ENCODE results near the gene INO80D. TPM values are rescaled to one million over a fixed set of nuclear protein-coding genes. Genes with fewer than 3 reads are reported as not detected.

Gene INO80D
- total RNA-seq, 1 experiment from 2014 or later, result 20.2 TPM

DNA sequence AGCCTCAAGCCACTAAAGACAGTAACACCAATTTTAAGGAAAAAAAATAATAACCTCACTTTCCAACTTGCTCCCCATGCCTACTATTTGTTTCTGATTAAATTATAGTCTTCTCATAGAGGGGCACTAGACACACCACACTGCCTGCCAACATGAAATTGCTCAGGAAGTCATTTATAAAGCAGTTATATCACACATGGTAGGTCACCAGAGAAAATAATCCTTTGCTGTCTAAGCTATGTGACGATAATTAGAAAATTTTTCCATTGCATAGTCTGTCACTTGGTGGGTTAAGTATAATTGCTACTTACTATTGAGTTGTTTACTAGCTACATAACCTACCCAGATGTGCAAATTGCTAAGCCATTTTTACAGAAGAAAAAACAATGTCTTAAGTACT lies 85.2 kb downstream of the INO80D start:
- CTCF ChIA-PET, result interaction anchor here (0.6 to 1.0 kb wide), 2 partner anchors 13 to 19 kb away, joined by 3 read pairs; no protein-coding TSS in a partner anchor
- TF ChIP-seq, protein P1, sequence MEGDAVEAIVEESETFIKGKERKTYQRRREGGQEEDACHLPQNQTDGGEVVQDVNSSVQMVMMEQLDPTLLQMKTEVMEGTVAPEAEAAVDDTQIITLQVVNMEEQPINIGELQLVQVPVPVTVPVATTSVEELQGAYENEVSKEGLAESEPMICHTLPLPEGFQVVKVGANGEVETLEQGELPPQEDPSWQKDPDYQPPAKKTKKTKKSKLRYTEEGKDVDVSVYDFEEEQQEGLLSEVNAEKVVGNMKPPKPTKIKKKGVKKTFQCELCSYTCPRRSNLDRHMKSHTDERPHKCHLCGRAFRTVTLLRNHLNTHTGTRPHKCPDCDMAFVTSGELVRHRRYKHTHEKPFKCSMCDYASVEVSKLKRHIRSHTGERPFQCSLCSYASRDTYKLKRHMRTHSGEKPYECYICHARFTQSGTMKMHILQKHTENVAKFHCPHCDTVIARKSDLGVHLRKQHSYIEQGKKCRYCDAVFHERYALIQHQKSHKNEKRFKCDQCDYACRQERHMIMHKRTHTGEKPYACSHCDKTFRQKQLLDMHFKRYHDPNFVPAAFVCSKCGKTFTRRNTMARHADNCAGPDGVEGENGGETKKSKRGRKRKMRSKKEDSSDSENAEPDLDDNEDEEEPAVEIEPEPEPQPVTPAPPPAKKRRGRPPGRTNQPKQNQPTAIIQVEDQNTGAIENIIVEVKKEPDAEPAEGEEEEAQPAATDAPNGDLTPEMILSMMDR (IDR thresholded peaks at IDR 0.05; ENCODE audit: unreplicated experiment), result no peak
- no peak for DNase-seq
- Mint-ChIP-seq H3K4me3 (ENCODE audit: low read depth, unreplicated experiment) (no peak overlapping the region), H3K4me1 (ENCODE audit: low read depth, unreplicated experiment) (no peaks in the 10 kb centered on the region), H3K27me3 (ENCODE audit: unreplicated experiment) (no peaks in the 10 kb centered on the region), H3K36me3 (ENCODE audit: insufficient read depth, unreplicated experiment) (peaks cover 9% of the 10 kb centered on the region), H3K9me3 (ENCODE audit: low read depth, unreplicated experiment) (no peaks in the 10 kb centered on the region), H3K27ac (ENCODE audit: unreplicated experiment) (no peak overlapping the region)
- BruUV-seq (replicated peaks), result no TSS peak
- intact Hi-C loops (cut with micrococcal nuclease; ENCODE audit: unreplicated experiment), result no loop called here

DNA sequence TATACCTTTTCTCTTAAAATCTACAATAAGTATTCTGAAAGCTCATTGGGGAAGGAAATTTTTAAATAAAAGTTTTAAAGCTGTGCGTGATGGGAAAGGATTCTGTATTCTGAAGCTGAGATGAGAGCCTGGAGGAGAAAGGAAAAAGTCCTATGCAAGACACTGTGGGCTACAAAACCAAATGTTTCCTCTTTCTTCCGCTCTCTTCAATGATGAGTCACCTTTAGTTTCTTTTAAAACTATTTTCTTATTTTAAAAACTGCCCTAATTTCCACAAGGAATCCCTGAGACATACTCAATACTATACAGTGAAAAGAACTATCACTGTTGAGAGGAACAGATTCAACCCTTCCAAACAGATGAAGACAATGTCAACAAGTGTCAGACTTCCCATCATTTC lies 87.4 kb downstream of the INO80D start:
- Mint-ChIP-seq H3K4me1 (ENCODE audit: low read depth, unreplicated experiment) (no peaks in the 10 kb centered on the region), H3K27me3 (ENCODE audit: unreplicated experiment) (no peaks in the 10 kb centered on the region), H3K9me3 (ENCODE audit: low read depth, unreplicated experiment) (no peaks in the 10 kb centered on the region), H3K27ac (ENCODE audit: unreplicated experiment) (no peak overlapping the region), H3K4me3 (ENCODE audit: low read depth, unreplicated experiment) (no peak overlapping the region), H3K36me3 (ENCODE audit: insufficient read depth, unreplicated experiment) (no peaks in the 10 kb centered on the region)
- BruUV-seq (replicated peaks), result no TSS peak
- CTCF ChIA-PET, result interaction anchor here (0.6 kb wide), 1 partner anchor 15 kb away, joined by 3 read pairs; no protein-coding TSS in a partner anchor
- intact Hi-C loops (cut with micrococcal nuclease; ENCODE audit: unreplicated experiment), result no loop called here
- no peak for DNase-seq
- TF ChIP-seq, protein P1 (IDR thresholded peaks at IDR 0.05; ENCODE audit: unreplicated experiment), result no peak

DNA sequence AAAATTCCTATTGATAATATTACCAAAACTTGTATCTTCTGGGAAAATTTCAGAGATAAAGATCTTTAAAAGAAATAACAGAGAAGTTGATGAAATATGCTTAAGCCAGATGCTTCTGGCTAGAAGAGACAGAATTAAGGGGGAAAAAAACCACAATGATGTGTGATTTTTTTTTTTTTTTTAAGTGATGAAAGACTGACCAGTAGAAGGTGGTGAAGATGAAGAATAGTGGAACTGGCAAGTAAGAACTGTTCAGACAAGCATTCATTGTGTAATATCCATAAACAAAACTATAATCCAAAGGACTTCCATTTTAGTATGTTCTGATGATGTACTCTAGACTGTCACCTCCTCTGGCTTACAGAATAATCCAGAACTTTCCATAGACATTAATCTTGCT lies 89.8 kb downstream of the INO80D start:
- no peaks in the 10 kb centered on the region for H3K36me3 Mint-ChIP-seq (ENCODE audit: insufficient read depth, unreplicated experiment)
- BruUV-seq (replicated peaks), result no TSS peak
- no peaks in the 10 kb centered on the region for H3K4me1 Mint-ChIP-seq (ENCODE audit: low read depth, unreplicated experiment)
- no peak for DNase-seq
- no peaks in the 10 kb centered on the region for H3K27me3 Mint-ChIP-seq (ENCODE audit: unreplicated experiment)
- CTCF ChIA-PET, result no interaction called here
- intact Hi-C loops (cut with micrococcal nuclease; ENCODE audit: unreplicated experiment), result no loop called here
- H3K27ac Mint-ChIP-seq (ENCODE audit: unreplicated experiment), result no peak overlapping the region
- H3K4me3 Mint-ChIP-seq (ENCODE audit: low read depth, unreplicated experiment), result no peak overlapping the region
- TF ChIP-seq, protein P1 (IDR thresholded peaks at IDR 0.05; ENCODE audit: unreplicated experiment), result no peak
- H3K9me3 Mint-ChIP-seq (ENCODE audit: low read depth, unreplicated experiment), result no peaks in the 10 kb centered on the region

DNA sequence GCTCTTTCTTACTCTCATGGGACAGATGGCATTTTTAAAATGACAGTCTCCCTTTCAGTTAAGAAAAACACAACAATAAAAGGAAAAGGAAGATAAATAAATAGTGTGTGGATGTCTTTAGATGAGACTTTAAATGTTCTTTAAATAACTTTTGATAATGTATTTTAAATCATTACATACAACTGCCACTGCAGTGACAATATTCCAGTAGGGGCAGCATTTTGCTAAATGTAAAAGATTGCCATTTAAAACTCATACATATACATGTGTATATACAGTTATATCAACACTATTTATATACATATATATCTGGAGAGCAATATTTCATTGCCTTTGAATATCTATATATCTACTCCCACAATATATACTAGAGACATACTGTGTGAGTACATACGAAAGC lies 90.7 kb downstream of the INO80D start:
- H3K4me1 Mint-ChIP-seq (ENCODE audit: low read depth, unreplicated experiment), result no peaks in the 10 kb centered on the region

More for the DNA sequence above, 90.7 kb downstream of the INO80D start:
- H3K4me3 Mint-ChIP-seq (ENCODE audit: low read depth, unreplicated experiment), result no peak overlapping the region
- intact Hi-C loops (cut with micrococcal nuclease; ENCODE audit: unreplicated experiment), result no loop called here
- BruUV-seq (replicated peaks), result no TSS peak
- no peaks in the 10 kb centered on the region for H3K36me3 Mint-ChIP-seq (ENCODE audit: insufficient read depth, unreplicated experiment)
- H3K9me3 Mint-ChIP-seq (ENCODE audit: low read depth, unreplicated experiment), result no peaks in the 10 kb centered on the region
- DNase-seq, result no peak
- TF ChIP-seq, protein P1 (IDR thresholded peaks at IDR 0.05; ENCODE audit: unreplicated experiment), result no peak
- H3K27ac Mint-ChIP-seq (ENCODE audit: unreplicated experiment), result no peak overlapping the region
- CTCF ChIA-PET, result no interaction called here
- H3K27me3 Mint-ChIP-seq (ENCODE audit: unreplicated experiment), result no peaks in the 10 kb centered on the region
